K562 (cell line): Measurements from ENCODE around the gene ADD1. TPM values are rescaled to one million over a fixed set of nuclear protein-coding genes. Genes with fewer than 3 reads are reported as not detected.
A peak's percentile ranks its signal among the peaks of the same experiment; 100 is the strongest.

Experiments used
- ARID2 ChIP-seq: fragments of 450-650 bp; IDR thresholded peaks from 2 replicates; pipeline ENCODE4 v1.6.1; 2017; ENCODE audit warnings: antibody characterized with exemption, mild to moderate bottlenecking
- CBX1 ChIP-seq: sonication (generic); IDR thresholded peaks from 2 replicates; pipeline ENCODE4 v1.6.1; 2016; ENCODE audit warnings: antibody characterized with exemption, low read depth, mild to moderate bottlenecking
- FOXJ3 ChIP-seq: sonication (generic); formaldehyde crosslinking; IDR thresholded peaks from 2 replicates; pipeline ENCODE4 v1.4.0; 2020; ENCODE audit warnings: mild to moderate bottlenecking, missing genetic modification reagents
- FOXP1 ChIP-seq: sonication (generic); formaldehyde crosslinking; IDR thresholded peaks from 2 replicates; pipeline ENCODE4 v1.8.0; 2022; ENCODE audit warnings: mild to moderate bottlenecking, missing genetic modification reagents
- KDM1A ChIP-seq, 2 experiments: fragments of 450-650 bp; IDR thresholded peaks; 2 replicates each; pipeline ENCODE4 v1.6.1; 2016; ENCODE audit warnings: mild to moderate bottlenecking in 2 of 2
- MCM2 ChIP-seq: fragments of 450-650 bp; IDR thresholded peaks from 2 replicates; pipeline ENCODE4 v1.6.1; 2017; ENCODE audit warnings: low read depth, mild to moderate bottlenecking
- MED1 ChIP-seq: sonication (generic); formaldehyde crosslinking; IDR thresholded peaks from 2 replicates; pipeline ENCODE4 v1.8.1; 2023; ENCODE audit warnings: missing genetic modification reagents, borderline replicate concordance
- MYNN ChIP-seq, 2 experiments: sonication (generic); formaldehyde crosslinking in 1 of 2; IDR thresholded peaks; 2 replicates each; pipeline versions ENCODE4 v1.5.0 to v1.6.1; 2016 to 2020; ENCODE audit warnings: antibody characterized with exemption in 1 of 2, missing genetic modification reagents in 1 of 2
- NR0B1 ChIP-seq: fragments of 450-650 bp; IDR thresholded peaks from one replicate; pipeline ENCODE4 v1.6.1; 2018; ENCODE audit warnings: mild to moderate bottlenecking, moderate library complexity; ENCODE audit not compliant: partially characterized antibody
- NR2C2 ChIP-seq, 2 experiments: fragments of 200-800 bp in 1 of 2; sonication (Bioruptor generic) in 1 of 2; sonication (generic) in 1 of 2; formaldehyde crosslinking in 1 of 2; IDR thresholded peaks; 2 replicates each; pipeline versions ENCODE4 v1.6.1 to v1.8.0; 2016 to 2022; ENCODE audit warnings: mild to moderate bottlenecking in 1 of 2, missing compliant biosample characterization in 1 of 2, missing genetic modification characterization in 1 of 2, missing genetic modification reagents in 1 of 2
- PKNOX1 ChIP-seq: fragments of 450-650 bp; IDR thresholded peaks from 2 replicates; pipeline ENCODE4 v1.6.1; 2016
- RBFOX2 ChIP-seq: fragments of 200-400 bp; formaldehyde crosslinking; IDR thresholded peaks from 2 replicates; pipeline ENCODE4 v1.6.1; 2017; ENCODE audit warnings: low read depth, mild to moderate bottlenecking, low read length, moderate library complexity
- RBM17 ChIP-seq: fragments of 200-400 bp; formaldehyde crosslinking; IDR thresholded peaks from 2 replicates; pipeline ENCODE4 v1.6.1; 2017; ENCODE audit warnings: low read depth, mild to moderate bottlenecking, low read length, borderline replicate concordance
- STAT6 ChIP-seq: sonication (generic); formaldehyde crosslinking; IDR thresholded peaks from 2 replicates; pipeline ENCODE4 v1.8.1; 2023; ENCODE audit warnings: mild to moderate bottlenecking, missing genetic modification reagents
- TSHZ1 ChIP-seq: fragments of 250-450 bp; sonication (Bioruptor Pico); IDR thresholded peaks from 2 replicates; pipeline ENCODE4 v1.4.0; 2020; ENCODE audit warnings: mild to moderate bottlenecking, moderate library complexity
- XRCC4 ChIP-seq: IDR thresholded peaks from one replicate; pipeline ENCODE4 v1.6.1; 2011; ENCODE audit not compliant: insufficient read depth, insufficient read length; ENCODE audit errors: extremely low read depth
- ZBTB26 ChIP-seq: fragments of 450-650 bp; formaldehyde crosslinking; IDR thresholded peaks from 2 replicates; pipeline ENCODE4 v1.4.0; 2022; ENCODE audit warnings: missing genetic modification characterization
- ZBTB8A ChIP-seq: fragments of 450-650 bp; IDR thresholded peaks from 2 replicates; pipeline ENCODE4 v1.6.1; 2018; ENCODE audit warnings: mild to moderate bottlenecking, moderate library complexity; ENCODE audit not compliant: partially characterized antibody
- ZNF121 ChIP-seq: sonication (generic); formaldehyde crosslinking; conservative IDR thresholded peaks from 2 replicates; pipeline ENCODE4 v1.8.0; 2022; ENCODE audit warnings: missing genetic modification reagents
- polyA plus RNA-seq, 8 experiments: library from polyadenylated mRNA; depleted of rRNA in 4 of 8; stranded (reverse) in 5 of 8; unstranded in 3 of 8; fragments of >200 nt; fragmentation: Nextera tagmentation in 2 of 8; fragmentation: Illumina TruSeq in 1 of 8; extraction: Ambion mirVana in 2 of 8; extraction: Trizol in 1 of 8; gene quantifications; 2 replicates each; pipeline versions ENCODE4 v1.2.1 to v1.2.3, GENCODE V29; 2011 to 2014; ENCODE audit warnings: inconsistent platforms in 1 of 8, missing spikeins in 1 of 8
- total RNA-seq, 7 experiments: library from RNA; depleted of rRNA in 6 of 7; stranded (reverse); fragments of >200 nt in 6 of 7; fragmentation: Illumina TruSeq in 2 of 7; extraction: Trizol in 2 of 7; gene quantifications; 2 replicates each; pipeline versions ENCODE4 v1.2.1 to v1.2.3, GENCODE V29; 2011 to 2021; ENCODE audit warnings: low replicate concordance in 1 of 7

The ADD1 gene
- total and polyA plus RNA-seq, 9 of the 15 experiments (the other 6 are each of a cell fraction or from before 2014, with no cell fraction given), result 17.5 to 153 (median 74.0) TPM

- TF ChIP-seq TSHZ1 (CRISPR knock-in tag) (no peak), MYNN (IDR thresholded peaks at IDR 0.05) (no peak), MYNN (CRISPR knock-in tag; IDR thresholded peaks at IDR 0.05) (no peak), KDM1A (IDR thresholded peaks at IDR 0.05) (peak; percentile 43 to 70; a peak in 2 of 4 replicates), RBFOX2 (no peak), FOXP1 (CRISPR knock-in tag) (no peak), ZBTB26 (no peak), XRCC4 (no peak), ARID2 (no peak), CBX1 (0 out of 2 replicates have a peak, but pooled peaks have one; percentile 24), MED1 (CRISPR knock-in tag) (no peak), RBM17 (no peak), PKNOX1 (no peak), NR0B1 (no peak), ZNF121 (peak; percentile 69; the same call in 1 of the 2 replicates), STAT6 (CRISPR knock-in tag) (no peak), MCM2 (no peak), ZBTB8A (no peak), FOXJ3 (no peak), NR2C2 (CRISPR knock-in tag; IDR thresholded peaks at IDR 0.05) (no peak), NR2C2 (tag; IDR thresholded peaks at IDR 0.05) (no peak)
Measured at GRCh38 chr4:2863649-2864048, 20.0 kb downstream of the ADD1 start (continued).
